Activated CD8-positive, alpha-beta memory T cell treated with anti-CD3 and anti-CD28 coated beads, Interleukin-2, amount 10 ng/mL, durations not matched to agents 7 days and 5 days (primary cell): Measurements from ENCODE around the gene ANKRD10. TPM values are rescaled to one million over a fixed set of nuclear protein-coding genes. Genes with fewer than 3 reads are reported as not detected.
"Not testable (repeated sequence)": the region's sequence is repeated elsewhere in the genome, so short reads cannot be mapped to it uniquely, and the experiment has no call there.

Experiments
- ATAC-seq: fragments of 150-1000 bp; cut with Tn5 transposase; one replicate; pipeline ENCODE4 v1.10.0; 2021; ENCODE audit warnings: moderate library complexity
- CTCF ChIA-PET: fragments of 350-600 bp; sonication (Branson Sonifier 250); formaldehyde crosslinking; loops from one replicate; lab custom pipeline; 2021; ENCODE audit warnings: antibody characterized with exemption; lab: Charles Lee
- DNase-seq: peaks from one replicate; pipeline ENCODE4 v3.0.0-alpha.2; 2020
- H3K27ac Mint-ChIP-seq: one replicate; pipeline ENCODE4 v1.8.0; 2021; ENCODE audit warnings: mild to moderate bottlenecking, mixed read lengths
- H3K27me3 Mint-ChIP-seq: one replicate; pipeline ENCODE4 v1.8.0; 2021; ENCODE audit warnings: mixed read lengths
- H3K36me3 Mint-ChIP-seq: one replicate; pipeline ENCODE4 v1.8.0; 2021; ENCODE audit warnings: mild to moderate bottlenecking, mixed read lengths
- H3K4me1 Mint-ChIP-seq: one replicate; pipeline ENCODE4 v1.8.0; 2021; ENCODE audit warnings: mixed read lengths
- H3K4me3 Mint-ChIP-seq: one replicate; pipeline ENCODE4 v1.8.0; 2021; ENCODE audit warnings: mild to moderate bottlenecking, moderate library complexity, mixed read lengths
- H3K9me3 Mint-ChIP-seq: one replicate; pipeline ENCODE4 v1.8.0; 2022; ENCODE audit warnings: low read depth, mixed read lengths
- total RNA-seq, 2 experiments: library from RNA; stranded (reverse); gene quantifications; one replicate each; pipeline ENCODE4 v1.2.3, GENCODE V29; 2021

Gene ANKRD10
- total RNA-seq, result 100 to 1,000 TPM; 120 to 143 TPM

GRCh38 chr13:110915057-110915873, at the start of gene ANKRD10:
Gene ANKRD10, minus strand, starts transcription at chr13:110915069. Its CDS starts 135 bp downstream, at chr13:110914934.
- DNase-seq (peak; percentile 98), ATAC-seq (peak; percentile 84)
- Mint-ChIP-seq H3K27ac (peak within 1 kb of the TSS; percentile 91), H3K4me3 (peak within 1 kb of the TSS; percentile 90), H3K27me3 (no peaks in the 10 kb centered on the region), H3K4me1 (peaks cover 42% of the 10 kb centered on the region), H3K9me3 (no peaks in the 10 kb centered on the region), H3K36me3 (peaks cover 19% of the 10 kb centered on the region)
- CTCF ChIA-PET, result interaction anchor here (0.7 to 2.6 kb wide), 21 partner anchors 9 to 353 kb away, joined by 3 to 15 read pairs (median 4); partner anchors contain the start of gene RAB20

GRCh38 chr13:110964229-110965037, 49.6 kb upstream of the ANKRD10 start:
- peak overlapping the region; percentile 87 for H3K27ac Mint-ChIP-seq

DNA sequence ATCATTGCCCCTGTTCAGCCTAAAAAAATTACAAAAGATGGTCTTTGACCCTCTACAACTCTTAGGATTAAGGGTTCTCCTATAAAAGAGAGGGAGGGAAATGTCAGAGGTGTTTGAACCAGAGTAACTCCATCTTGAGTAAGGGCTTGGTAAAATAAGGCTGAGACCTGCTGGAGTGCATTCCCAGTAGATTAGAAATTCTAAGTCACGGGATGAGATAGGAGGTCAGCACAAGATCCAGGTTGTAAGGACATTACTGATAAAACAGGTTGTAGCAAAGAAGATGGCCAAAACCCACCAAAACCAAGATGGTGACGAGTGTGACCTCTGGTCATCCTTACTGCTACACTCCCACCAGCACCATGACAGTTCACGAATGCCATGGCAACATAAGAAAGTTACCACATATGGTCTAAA, 48.7 kb upstream of the ANKRD10 start:
- Mint-ChIP-seq H3K27me3 (peaks cover 10% of the 10 kb centered on the region), H3K36me3 (peaks cover 57% of the 10 kb centered on the region), H3K4me1 (peaks cover 26% of the 10 kb centered on the region), H3K9me3 (peaks cover 18% of the 10 kb centered on the region), H3K27ac (no peak overlapping the region), H3K4me3 (no peak overlapping the region)
- ATAC-seq, result no peak
- no peak for DNase-seq
- CTCF ChIA-PET, result interaction anchor here (1.1 kb wide), 1 partner anchor 48 kb away, joined by 3 read pairs; no protein-coding TSS in a partner anchor

More at GRCh38 chr13:110964229-110965037, 49.6 kb upstream of the ANKRD10 start:
- DNase-seq, result no peak
- Mint-ChIP-seq H3K9me3 (peaks cover 24% of the 10 kb centered on the region), H3K4me3 (no peak overlapping the region), H3K27me3 (peaks cover 16% of the 10 kb centered on the region), H3K4me1 (peaks cover 26% of the 10 kb centered on the region), H3K36me3 (peaks cover 63% of the 10 kb centered on the region)
- CTCF ChIA-PET, result interaction anchor here (1.1 kb wide), 1 partner anchor 47 kb away, joined by 3 read pairs; no protein-coding TSS in a partner anchor
- ATAC-seq, result no peak

DNA sequence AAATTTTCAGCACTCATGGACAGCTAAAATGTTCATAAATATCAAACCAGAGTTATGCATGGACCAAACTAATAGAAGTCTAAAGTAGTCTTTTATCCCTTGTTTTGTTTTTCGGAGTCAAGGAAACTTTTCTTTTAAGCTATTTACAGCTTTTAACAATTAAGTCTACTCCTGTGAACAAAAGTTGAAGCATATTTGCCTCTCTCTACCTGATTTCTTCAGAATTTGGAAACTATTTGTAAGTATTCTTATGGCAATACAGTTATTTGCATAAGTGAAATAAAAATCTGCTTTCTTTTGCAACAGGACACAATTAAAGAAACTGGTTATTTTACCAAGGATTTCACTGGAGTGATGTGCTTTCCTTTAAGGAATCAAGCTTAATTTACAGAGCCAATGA, 47.1 kb upstream of the ANKRD10 start:
- DNase-seq, result no peak
- Mint-ChIP-seq H3K36me3 (peaks cover 43% of the 10 kb centered on the region), H3K27ac (no peak overlapping the region), H3K27me3 (peaks cover 5% of the 10 kb centered on the region), H3K4me1 (peaks cover 26% of the 10 kb centered on the region), H3K4me3 (no peak overlapping the region), H3K9me3 (peaks cover 18% of the 10 kb centered on the region)
- ATAC-seq, result no peak
- CTCF ChIA-PET, result no interaction called here

GRCh38 chr13:110960204-110960603, 45.3 kb upstream of the ANKRD10 start:
- H3K4me3 Mint-ChIP-seq, result no peak overlapping the region
- H3K9me3 Mint-ChIP-seq, result peaks cover 15% of the 10 kb centered on the region
- H3K27ac Mint-ChIP-seq, result no peak overlapping the region
- CTCF ChIA-PET, result interaction anchor here (1.7 kb wide), 1 partner anchor 10 kb away, joined by 4 read pairs; no protein-coding TSS in a partner anchor
- no peak for DNase-seq
- H3K27me3 Mint-ChIP-seq, result peaks cover 5% of the 10 kb centered on the region
- H3K4me1 Mint-ChIP-seq, result peaks cover 15% of the 10 kb centered on the region
- H3K36me3 Mint-ChIP-seq, result peaks cover 30% of the 10 kb centered on the region
- ATAC-seq, result no peak

DNA sequence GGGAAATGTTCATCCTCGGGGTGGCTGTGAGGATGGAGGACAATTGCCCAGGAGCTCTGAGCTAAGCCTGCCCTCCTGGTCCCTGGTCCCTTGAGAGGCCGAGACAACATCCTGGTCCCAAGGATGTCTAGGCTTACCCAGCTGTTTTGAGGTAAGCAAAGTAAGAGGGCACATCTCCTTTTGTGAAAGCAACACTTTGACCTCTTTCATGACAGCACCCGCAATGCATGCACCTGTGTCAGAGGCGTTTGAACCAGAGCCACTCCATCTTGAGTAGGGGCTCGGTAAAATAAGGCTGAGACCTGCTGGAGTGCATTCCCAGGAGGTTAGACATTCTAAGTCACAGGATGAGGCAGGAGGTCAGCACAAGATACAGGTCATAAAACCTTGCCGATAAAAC, 43.1 kb upstream of the ANKRD10 start:
- Mint-ChIP-seq H3K4me3 (no peak overlapping the region), H3K9me3 (peaks cover 2% of the 10 kb centered on the region), H3K4me1 (peaks cover 10% of the 10 kb centered on the region), H3K36me3 (peaks cover 12% of the 10 kb centered on the region), H3K27me3 (peaks cover 5% of the 10 kb centered on the region), H3K27ac (no peak overlapping the region)
- DNase-seq (no peak), ATAC-seq (no peak)
- CTCF ChIA-PET, result no interaction called here

- no peak for ATAC-seq
- DNase-seq, result no peak
- H3K27me3 Mint-ChIP-seq, result peaks cover 5% of the 10 kb centered on the region
- H3K4me3 Mint-ChIP-seq, result no peak overlapping the region
- peaks cover 16% of the 10 kb centered on the region for H3K4me1 Mint-ChIP-seq
- no peak overlapping the region for H3K27ac Mint-ChIP-seq
- CTCF ChIA-PET, result no interaction called here
- H3K9me3 Mint-ChIP-seq, result no peaks in the 10 kb centered on the region
- H3K36me3 Mint-ChIP-seq, result peaks cover 6% of the 10 kb centered on the region
These were observed 42.5 kb upstream of the ANKRD10 start for GRCh38 chr13:110957181-110957884.

DNA sequence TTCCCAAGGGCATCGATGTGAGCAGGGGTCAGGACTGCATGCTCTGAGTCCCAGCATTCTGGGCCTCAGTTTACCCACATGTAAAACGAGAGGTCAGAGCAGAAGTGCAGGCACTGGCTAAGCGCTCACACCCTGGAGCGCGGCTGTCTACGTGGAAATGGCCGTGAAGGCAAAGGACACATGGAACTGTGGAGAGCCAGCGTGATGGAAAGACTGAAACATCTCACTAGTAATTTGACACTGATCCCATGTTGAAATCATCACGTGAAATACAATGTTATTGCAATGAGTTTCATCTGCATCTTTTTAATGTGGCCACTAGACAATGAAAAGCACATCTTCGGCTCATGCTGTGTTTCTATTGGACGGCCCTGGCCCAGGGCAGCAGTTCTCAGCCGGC, 41.3 kb upstream of the ANKRD10 start:
- H3K9me3 Mint-ChIP-seq, H3K4me3 Mint-ChIP-seq, H3K27ac Mint-ChIP-seq, H3K27me3 Mint-ChIP-seq, H3K36me3 Mint-ChIP-seq, DNase-seq, ATAC-seq, CTCF ChIA-PET: not testable (repeated sequence)
- H3K4me1 Mint-ChIP-seq, result peaks cover 26% of the 10 kb centered on the region

GRCh38 chr13:110955608-110956007, 40.7 kb upstream of the ANKRD10 start:
- H3K9me3 Mint-ChIP-seq, CTCF ChIA-PET, DNase-seq, H3K27me3 Mint-ChIP-seq, H3K27ac Mint-ChIP-seq, H3K4me3 Mint-ChIP-seq, H3K36me3 Mint-ChIP-seq, ATAC-seq: not testable (repeated sequence)
- peaks cover 26% of the 10 kb centered on the region for H3K4me1 Mint-ChIP-seq

- DNase-seq, H3K36me3 Mint-ChIP-seq, H3K9me3 Mint-ChIP-seq, H3K27me3 Mint-ChIP-seq, CTCF ChIA-PET, H3K27ac Mint-ChIP-seq, H3K4me3 Mint-ChIP-seq: not testable (repeated sequence)
- peaks cover 26% of the 10 kb centered on the region for H3K4me1 Mint-ChIP-seq
- peak; percentile 76 for ATAC-seq
These were observed 40.2 kb upstream of the ANKRD10 start for GRCh38 chr13:110955072-110955503.

GRCh38 chr13:110954533-110954920, 39.7 kb upstream of the ANKRD10 start:
- DNase-seq, H3K27me3 Mint-ChIP-seq, H3K9me3 Mint-ChIP-seq, H3K27ac Mint-ChIP-seq, H3K4me3 Mint-ChIP-seq, CTCF ChIA-PET, ATAC-seq, H3K36me3 Mint-ChIP-seq: not testable (repeated sequence)
- H3K4me1 Mint-ChIP-seq, result peaks cover 26% of the 10 kb centered on the region

- CTCF ChIA-PET, result interaction anchor here (1.1 kb wide), 1 partner anchor 10 kb away, joined by 4 read pairs; no protein-coding TSS in a partner anchor
- Mint-ChIP-seq H3K4me3 (no peak overlapping the region), H3K27ac (no peak overlapping the region), H3K27me3 (no peaks in the 10 kb centered on the region), H3K36me3 (no peaks in the 10 kb centered on the region), H3K9me3 (no peaks in the 10 kb centered on the region), H3K4me1 (peaks cover 26% of the 10 kb centered on the region)
- ATAC-seq, result no peak
- no peak for DNase-seq
These were observed 39.1 kb upstream of the ANKRD10 start for GRCh38 chr13:110953833-110954532.
